H9 (cell line): Measurements from ENCODE around the gene GXYLT2. TPM values are rescaled to one million over a fixed set of nuclear protein-coding genes. Genes with fewer than 3 reads are reported as not detected.

Source experiments
- DNase-seq: peaks from one replicate; pipeline ENCODE4 v3.0.0-alpha.2; 2017
- H2AFZ ChIP-seq: one replicate; pipeline ENCODE4 v1.6.1; 2013; ENCODE audit warnings: mild to moderate bottlenecking, low read length, control low read depth, moderate library complexity
- H2AK5ac ChIP-seq: 2 replicates; pipeline ENCODE4 v1.6.1; 2013; ENCODE audit warnings: low read length, control low read depth, mixed read lengths; ENCODE audit not compliant: insufficient read length
- H2BK120ac ChIP-seq: one replicate; pipeline ENCODE4 v1.6.1; 2013; ENCODE audit warnings: low read depth, mild to moderate bottlenecking, low read length, control low read depth, inconsistent platforms; ENCODE audit not compliant: poor library complexity, severe bottlenecking
- H2BK12ac ChIP-seq: 2 replicates; pipeline ENCODE4 v1.6.1; 2013; ENCODE audit warnings: low read length, control low read depth, mixed read lengths, low read depth; ENCODE audit not compliant: insufficient read length
- H2BK15ac ChIP-seq: 2 replicates; pipeline ENCODE4 v1.6.1; 2013; ENCODE audit warnings: low read depth, low read length, control low read depth
- H2BK20ac ChIP-seq: one replicate; pipeline ENCODE4 v1.6.1; 2013; ENCODE audit warnings: low read depth, mild to moderate bottlenecking, low read length, control low read depth, inconsistent platforms; ENCODE audit not compliant: poor library complexity, severe bottlenecking
- H2BK5ac ChIP-seq: 2 replicates; pipeline ENCODE4 v1.6.1; 2013; ENCODE audit warnings: low read length, control low read depth, mixed read lengths; ENCODE audit not compliant: insufficient read length
- H3K14ac ChIP-seq: 2 replicates; pipeline ENCODE4 v1.6.1; 2013; ENCODE audit warnings: low read length, control low read depth; ENCODE audit not compliant: insufficient read depth
- H3K18ac ChIP-seq: 2 replicates; pipeline ENCODE4 v1.6.1; 2013; ENCODE audit warnings: low read depth, mild to moderate bottlenecking, mixed read lengths, low read length, control low read depth; ENCODE audit not compliant: insufficient read length
- H3K23ac ChIP-seq: 2 replicates; pipeline ENCODE4 v1.6.1; 2013; ENCODE audit warnings: low read length, control low read depth, mixed read lengths, low read depth; ENCODE audit not compliant: insufficient read length
- H3K23me2 ChIP-seq: 2 replicates; pipeline ENCODE4 v1.6.1; 2013; ENCODE audit warnings: low read depth, mild to moderate bottlenecking, mixed read lengths, low read length, control low read depth; ENCODE audit not compliant: insufficient read length, poor library complexity, severe bottlenecking
- H3K27ac ChIP-seq: 2 replicates; pipeline ENCODE4 v1.5.1; 2013; ENCODE audit warnings: low read length, control low read depth, mixed read lengths, low read depth; ENCODE audit not compliant: insufficient read length
- H3K27me3 ChIP-seq: 2 replicates; pipeline ENCODE4 v1.6.1; 2013; ENCODE audit warnings: low read length, control low read depth, inconsistent platforms; ENCODE audit not compliant: insufficient read depth
- H3K4ac ChIP-seq: 2 replicates; pipeline ENCODE4 v1.6.1; 2013; ENCODE audit warnings: low read depth, mild to moderate bottlenecking, control low read depth, inconsistent platforms, low read length, moderate library complexity
- H3K4me1 ChIP-seq: 2 replicates; pipeline ENCODE4 v1.6.1; 2013; ENCODE audit warnings: low read length, control low read depth, inconsistent platforms; ENCODE audit not compliant: insufficient read depth
- H3K4me2 ChIP-seq: 2 replicates; pipeline ENCODE4 v1.6.1; 2013; ENCODE audit warnings: low read length, control low read depth, mixed read lengths; ENCODE audit not compliant: insufficient read length, insufficient read depth
- H3K56ac ChIP-seq: 2 replicates; pipeline ENCODE4 v1.6.1; 2013; ENCODE audit warnings: low read depth, mild to moderate bottlenecking, mixed read lengths, low read length, control low read depth; ENCODE audit not compliant: insufficient read length
- H3K79me1 ChIP-seq: 2 replicates; pipeline ENCODE4 v1.6.1; 2013; ENCODE audit warnings: low read depth, mild to moderate bottlenecking, moderate library complexity, low read length, control low read depth, inconsistent platforms; ENCODE audit not compliant: insufficient read depth, poor library complexity, severe bottlenecking
- H3K79me2 ChIP-seq: 2 replicates; pipeline ENCODE4 v1.6.1; 2013; ENCODE audit warnings: low read length, control low read depth, inconsistent platforms; ENCODE audit not compliant: insufficient read depth
- H3K9ac ChIP-seq: 2 replicates; pipeline ENCODE4 v1.6.1; 2013; ENCODE audit warnings: low read length, control low read depth, mixed read lengths; ENCODE audit not compliant: insufficient read length; ENCODE audit errors: extremely low read depth
- H3K9me3 ChIP-seq: one replicate; pipeline ENCODE4 v1.6.1; 2013; ENCODE audit warnings: low read depth, low read length, inconsistent platforms; ENCODE audit not compliant: control insufficient read depth
- H3T11ph ChIP-seq: one replicate; pipeline ENCODE4 v1.6.1; 2013; ENCODE audit warnings: mild to moderate bottlenecking, low read length, control low read depth, inconsistent platforms
- H4K20me1 ChIP-seq: one replicate; pipeline ENCODE4 v1.6.1; 2013; ENCODE audit not compliant: control insufficient read depth, insufficient read length, insufficient read depth
- H4K5ac ChIP-seq: 2 replicates; pipeline ENCODE4 v1.6.1; 2013; ENCODE audit warnings: low read depth, mild to moderate bottlenecking, mixed read lengths, low read length, control low read depth; ENCODE audit not compliant: insufficient read length
- H4K8ac ChIP-seq: replicated peaks from 2 replicates; pipeline ENCODE4 v1.6.1; 2013; ENCODE audit warnings: low read length, control low read depth, mixed read lengths, low read depth; ENCODE audit not compliant: insufficient read length
- H4K91ac ChIP-seq: 2 replicates; pipeline ENCODE4 v1.6.1; 2013; ENCODE audit warnings: low read depth, mild to moderate bottlenecking, moderate library complexity, mixed read lengths, low read length, control low read depth; ENCODE audit not compliant: insufficient read length
- H3K27ac Mint-ChIP-seq, 3 experiments: 2 replicates in 2 of 3; 3 replicates in 1 of 3; pipeline ENCODE4 v1.8.0; 2020 to 2021; ENCODE audit warnings: mixed read lengths in 3 of 3, mild to moderate bottlenecking in 1 of 3, moderate library complexity in 1 of 3
- H3K27me3 Mint-ChIP-seq: 2 replicates; pipeline ENCODE4 v1.8.0; 2021; ENCODE audit warnings: low read depth, mild to moderate bottlenecking, moderate library complexity, mixed read lengths
- H3K36me3 Mint-ChIP-seq, 3 experiments: 2 replicates in 2 of 3; 3 replicates in 1 of 3; pipeline ENCODE4 v1.8.0; 2020 to 2021; ENCODE audit warnings: low read depth in 3 of 3, mixed read lengths in 3 of 3; ENCODE audit not compliant: insufficient read depth in 1 of 3
- H3K4me1 Mint-ChIP-seq, 2 experiments: 2 replicates each; pipeline ENCODE4 v1.8.0; 2020; ENCODE audit warnings: mixed read lengths in 2 of 2
- H3K4me3 Mint-ChIP-seq, 2 experiments: 2 replicates in 1 of 2; 3 replicates in 1 of 2; pipeline ENCODE4 v1.8.0; 2020 to 2021; ENCODE audit warnings: mild to moderate bottlenecking in 2 of 2, mixed read lengths in 2 of 2, moderate library complexity in 1 of 2
- H3K9me3 Mint-ChIP-seq, 2 experiments: 2 replicates in 1 of 2; 3 replicates in 1 of 2; pipeline ENCODE4 v1.8.0; 2020; ENCODE audit warnings: mild to moderate bottlenecking in 2 of 2, mixed read lengths in 2 of 2, moderate library complexity in 1 of 2
- WGBS: extraction: QIAGEN DNeasy Blood & Tissue Kit; methylation state at CpG from one replicate; pipeline ENCODE4 v1.1.7; 2013; ENCODE audit warnings: missing lambda C conversion rate, low lambda C conversion rate, mixed read lengths; ENCODE audit not compliant: insufficient read length; ENCODE audit errors: extremely low coverage; 5-methylcytosine and 5-hydroxymethylcytosine counted together
- total RNA-seq: library from RNA; stranded (reverse); gene quantifications from 2 replicates; pipeline ENCODE4 v1.2.1, GENCODE V29; 2021
- TF ChIP-seq, protein P1 (sequence below): fragments of 200-600 bp; sonication (generic); conservative IDR thresholded peaks from 3 replicates; pipeline ENCODE4 v1.8.0; 2021; ENCODE audit warnings: antibody characterized with exemption, mild to moderate bottlenecking

Gene GXYLT2
- total RNA-seq, 1 experiment from 2014 or later: 2.0 TPM

DNA sequence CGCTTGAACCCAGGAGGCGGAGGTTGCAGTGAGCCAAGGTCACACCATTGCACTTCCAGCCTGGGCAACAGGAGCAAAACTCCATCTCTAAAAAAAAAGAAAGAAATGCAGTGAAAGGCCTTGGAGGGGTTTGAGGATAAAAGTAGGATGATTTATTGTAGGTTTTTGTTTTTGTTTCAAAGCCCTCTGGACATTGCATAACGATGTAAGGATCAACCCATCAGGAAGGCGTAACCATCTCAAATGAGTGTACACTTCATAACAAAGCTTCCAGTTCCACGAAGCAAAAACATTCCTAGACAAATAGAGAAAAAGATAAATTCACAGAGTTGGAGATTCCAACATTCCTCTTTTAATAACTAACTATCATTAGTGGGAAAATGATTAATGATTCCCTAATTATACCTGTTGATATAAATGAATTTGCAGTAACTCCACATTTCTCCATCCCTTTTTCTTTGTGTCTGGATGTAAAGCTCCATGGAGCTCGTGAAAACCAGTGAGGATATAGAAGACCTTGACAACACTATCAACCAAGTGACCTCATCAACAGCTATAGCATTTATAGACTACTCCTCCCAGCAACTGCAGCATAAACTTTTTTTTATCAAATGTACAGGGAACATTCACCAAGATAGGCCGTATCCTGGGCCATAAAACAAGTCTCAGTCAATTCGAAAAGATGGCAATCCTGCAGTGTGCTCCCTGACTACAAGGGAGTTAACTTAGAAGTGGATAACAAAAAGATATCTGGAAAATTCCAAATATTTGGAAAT lies 60.1 kb downstream of the GXYLT2 start:
- Histone ChIP-seq H2BK12ac (no peak overlapping the region), H4K5ac (no peak overlapping the region), H2AK5ac (no peak overlapping the region), H3K23me2 (no peaks in the 10 kb centered on the region), H3K4ac (no peak overlapping the region), H4K20me1 (no peaks in the 10 kb centered on the region), H3K79me1 (no peaks in the 10 kb centered on the region), H4K91ac (no peak overlapping the region), H3K4me1 (no peaks in the 10 kb centered on the region), H2AFZ (no peak overlapping the region), H3K23ac (no peak overlapping the region), H2BK15ac (no peak overlapping the region), H2BK120ac (no peak overlapping the region), H3K27ac (no peak overlapping the region), H3K9me3 (no peaks in the 10 kb centered on the region), H3K4me2 (no peak overlapping the region), H2BK20ac (no peak overlapping the region), H3K79me2 (no peaks in the 10 kb centered on the region), H3K14ac (no peak overlapping the region), H3K9ac (no peak overlapping the region), H4K8ac (no peak overlapping the region), H3K27me3 (no peaks in the 10 kb centered on the region), H3K56ac (no peak overlapping the region), H3T11ph (no peak overlapping the region), H3K18ac (no peak overlapping the region), H2BK5ac (no peak overlapping the region)
- no peak for DNase-seq
- no CpG with 5 or more reads among the region's 8 CpGs for WGBS
- Mint-ChIP-seq H3K4me1 (peaks cover 10 to 19% of the 10 kb centered on the region in 2 experiments), H3K4me3 (no peak overlapping the region), H3K9me3 (no peaks in the 10 kb centered on the region), H3K27ac (no peak overlapping the region), H3K27me3 (no peaks in the 10 kb centered on the region), H3K36me3 (no peaks in the 10 kb centered on the region)
- TF ChIP-seq, protein P1, sequence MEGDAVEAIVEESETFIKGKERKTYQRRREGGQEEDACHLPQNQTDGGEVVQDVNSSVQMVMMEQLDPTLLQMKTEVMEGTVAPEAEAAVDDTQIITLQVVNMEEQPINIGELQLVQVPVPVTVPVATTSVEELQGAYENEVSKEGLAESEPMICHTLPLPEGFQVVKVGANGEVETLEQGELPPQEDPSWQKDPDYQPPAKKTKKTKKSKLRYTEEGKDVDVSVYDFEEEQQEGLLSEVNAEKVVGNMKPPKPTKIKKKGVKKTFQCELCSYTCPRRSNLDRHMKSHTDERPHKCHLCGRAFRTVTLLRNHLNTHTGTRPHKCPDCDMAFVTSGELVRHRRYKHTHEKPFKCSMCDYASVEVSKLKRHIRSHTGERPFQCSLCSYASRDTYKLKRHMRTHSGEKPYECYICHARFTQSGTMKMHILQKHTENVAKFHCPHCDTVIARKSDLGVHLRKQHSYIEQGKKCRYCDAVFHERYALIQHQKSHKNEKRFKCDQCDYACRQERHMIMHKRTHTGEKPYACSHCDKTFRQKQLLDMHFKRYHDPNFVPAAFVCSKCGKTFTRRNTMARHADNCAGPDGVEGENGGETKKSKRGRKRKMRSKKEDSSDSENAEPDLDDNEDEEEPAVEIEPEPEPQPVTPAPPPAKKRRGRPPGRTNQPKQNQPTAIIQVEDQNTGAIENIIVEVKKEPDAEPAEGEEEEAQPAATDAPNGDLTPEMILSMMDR: no peak
